Measurements from ENCODE around the gene FAM181A. TPM values are rescaled to one million over a fixed set of nuclear protein-coding genes. Genes with fewer than 3 reads are reported as not detected.

Gene FAM181A
- total RNA-seq, 5 donors from 2014 or later (not counting 1 experiment from before 2014, with no cell fraction given), result not detected

DNA sequence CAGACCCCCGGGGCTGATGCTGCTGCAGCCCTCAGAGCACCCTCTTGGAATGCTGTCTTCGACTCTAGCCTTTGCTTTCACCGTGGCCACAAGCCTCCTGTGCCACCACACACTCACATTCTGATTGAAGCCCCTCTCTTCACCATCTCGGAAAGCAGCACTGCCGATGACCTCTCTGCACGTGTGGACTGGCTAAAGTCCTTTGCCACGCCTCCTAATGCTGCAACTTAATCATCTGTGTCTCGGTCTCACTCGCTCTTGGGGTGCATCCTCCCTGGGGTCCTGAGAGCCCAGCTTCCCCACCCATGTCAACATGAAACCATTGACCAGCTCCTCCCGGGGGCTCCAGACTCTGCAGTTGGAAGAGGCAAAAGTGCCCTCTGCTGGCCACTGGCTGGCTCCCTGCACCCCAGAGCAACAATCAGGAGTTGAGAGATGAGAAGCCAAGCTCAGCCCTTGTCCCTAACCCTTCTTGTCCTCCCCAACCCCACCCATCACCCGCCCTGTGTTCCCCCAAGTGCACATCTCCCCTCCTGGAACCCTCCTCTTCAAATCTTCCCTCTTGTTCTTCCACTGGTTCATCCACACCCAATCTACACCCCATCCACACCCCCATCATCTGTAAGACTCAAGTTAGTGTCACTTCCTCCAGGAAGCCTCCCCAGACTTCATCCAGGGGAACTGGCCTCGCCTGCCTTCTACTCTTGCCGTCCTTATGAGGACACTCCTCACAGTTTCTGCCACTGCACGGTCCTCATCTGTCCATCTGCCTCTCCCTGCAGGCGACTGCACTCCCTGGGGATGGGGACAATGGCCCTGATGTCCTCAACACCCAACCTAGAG lies 23.6 kb upstream of the FAM181A start:
- DNase-seq (no peak), ATAC-seq (replicated peaks in 1 of 4) (no peak)
- Histone ChIP-seq H3K4me1 (ENCODE audit: control insufficient read depth in 1 of 2, extremely low read depth in 1 of 2, insufficient read depth in 2 of 2, low read length in 2 of 2) (peaks cover 0 to 5% of the 10 kb centered on the region in 2 experiments), H3K27ac (ENCODE audit: low read length) (no peak overlapping the region), H3K4me3 (ENCODE audit: control insufficient read depth in 1 of 2, extremely low read depth in 1 of 2, low read length in 1 of 2) (no peak overlapping the region), H3K27me3 (replicated peaks in 1 of 2; ENCODE audit: control insufficient read depth in 2 of 2, extremely low read depth in 1 of 2, insufficient read depth in 2 of 2, low read length in 1 of 2) (peaks cover 0 to 33% of the 10 kb centered on the region in 2 experiments), H3K9me3 (no peaks in the 10 kb centered on the region), H3K36me3 (ENCODE audit: control insufficient read depth in 2 of 2, extremely low read depth in 1 of 2, insufficient read depth in 1 of 2, low read length in 1 of 2) (no peaks in the 10 kb centered on the region)
- no peak overlapping the region for H3K27ac Mint-ChIP-seq
- no peak overlapping the region for H3K4me3 Mint-ChIP-seq
- H3K36me3 Mint-ChIP-seq, result no peaks in the 10 kb centered on the region
- peaks cover 15 to 41% of the 10 kb centered on the region in 2 donors for H3K27me3 Mint-ChIP-seq
- POLR2A ChIA-PET, result no interaction called here
- CTCF ChIA-PET, result no interaction called here
- no peaks in the 10 kb centered on the region for H3K4me1 Mint-ChIP-seq
- H3K9me3 Mint-ChIP-seq, result no peaks in the 10 kb centered on the region
- 51% methylated on average over 15 of the region's 15 CpGs for WGBS (ENCODE audit: insufficient coverage)

DNA sequence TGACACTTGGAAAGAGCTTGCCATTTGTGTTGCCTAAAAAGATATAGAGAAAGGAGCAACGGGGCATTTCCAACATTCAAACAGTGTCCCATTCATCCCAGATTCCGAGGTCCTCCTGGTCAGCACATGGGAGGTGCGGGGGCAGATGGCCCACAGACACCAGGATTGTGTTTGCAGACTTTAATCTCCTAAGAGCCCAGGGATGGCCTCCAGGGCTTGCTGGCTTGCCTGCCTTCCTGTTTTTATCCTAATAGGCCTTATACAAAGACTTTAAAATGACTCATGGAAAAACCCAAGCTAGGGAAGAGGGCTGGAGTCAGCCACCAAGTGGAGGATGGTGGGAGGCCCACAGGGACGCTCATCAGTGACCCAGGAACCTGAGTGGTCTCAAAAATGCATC lies 21.5 kb upstream of the FAM181A start:
- Histone ChIP-seq H3K4me1 (ENCODE audit: control insufficient read depth in 1 of 2, extremely low read depth in 1 of 2, insufficient read depth in 2 of 2, low read length in 2 of 2) (peaks cover 0 to 5% of the 10 kb centered on the region in 2 experiments), H3K9me3 (no peaks in the 10 kb centered on the region), H3K27me3 (replicated peaks in 1 of 2; ENCODE audit: control insufficient read depth in 2 of 2, extremely low read depth in 1 of 2, insufficient read depth in 2 of 2, low read length in 1 of 2) (peaks cover 0 to 40% of the 10 kb centered on the region in 2 experiments), H3K4me3 (ENCODE audit: control insufficient read depth in 1 of 2, extremely low read depth in 1 of 2, low read length in 1 of 2) (no peak overlapping the region), H3K36me3 (ENCODE audit: control insufficient read depth in 2 of 2, extremely low read depth in 1 of 2, insufficient read depth in 1 of 2, low read length in 1 of 2) (no peaks in the 10 kb centered on the region), H3K27ac (ENCODE audit: low read length) (no peak overlapping the region)
- H3K4me3 Mint-ChIP-seq, result no peak overlapping the region
- no peaks in the 10 kb centered on the region for H3K36me3 Mint-ChIP-seq
- H3K4me1 Mint-ChIP-seq, result no peaks in the 10 kb centered on the region
- ATAC-seq (replicated peaks in 1 of 4) (no peak), DNase-seq (no peak)
- H3K27me3 Mint-ChIP-seq, result peaks cover 21 to 45% of the 10 kb centered on the region in 2 donors
- no peaks in the 10 kb centered on the region for H3K9me3 Mint-ChIP-seq
- 67% methylated on average over 2 of the region's 4 CpGs for WGBS (ENCODE audit: insufficient coverage)
- no peak overlapping the region for H3K27ac Mint-ChIP-seq
- ChIA-PET CTCF (no interaction called here), POLR2A (no interaction called here)

DNA sequence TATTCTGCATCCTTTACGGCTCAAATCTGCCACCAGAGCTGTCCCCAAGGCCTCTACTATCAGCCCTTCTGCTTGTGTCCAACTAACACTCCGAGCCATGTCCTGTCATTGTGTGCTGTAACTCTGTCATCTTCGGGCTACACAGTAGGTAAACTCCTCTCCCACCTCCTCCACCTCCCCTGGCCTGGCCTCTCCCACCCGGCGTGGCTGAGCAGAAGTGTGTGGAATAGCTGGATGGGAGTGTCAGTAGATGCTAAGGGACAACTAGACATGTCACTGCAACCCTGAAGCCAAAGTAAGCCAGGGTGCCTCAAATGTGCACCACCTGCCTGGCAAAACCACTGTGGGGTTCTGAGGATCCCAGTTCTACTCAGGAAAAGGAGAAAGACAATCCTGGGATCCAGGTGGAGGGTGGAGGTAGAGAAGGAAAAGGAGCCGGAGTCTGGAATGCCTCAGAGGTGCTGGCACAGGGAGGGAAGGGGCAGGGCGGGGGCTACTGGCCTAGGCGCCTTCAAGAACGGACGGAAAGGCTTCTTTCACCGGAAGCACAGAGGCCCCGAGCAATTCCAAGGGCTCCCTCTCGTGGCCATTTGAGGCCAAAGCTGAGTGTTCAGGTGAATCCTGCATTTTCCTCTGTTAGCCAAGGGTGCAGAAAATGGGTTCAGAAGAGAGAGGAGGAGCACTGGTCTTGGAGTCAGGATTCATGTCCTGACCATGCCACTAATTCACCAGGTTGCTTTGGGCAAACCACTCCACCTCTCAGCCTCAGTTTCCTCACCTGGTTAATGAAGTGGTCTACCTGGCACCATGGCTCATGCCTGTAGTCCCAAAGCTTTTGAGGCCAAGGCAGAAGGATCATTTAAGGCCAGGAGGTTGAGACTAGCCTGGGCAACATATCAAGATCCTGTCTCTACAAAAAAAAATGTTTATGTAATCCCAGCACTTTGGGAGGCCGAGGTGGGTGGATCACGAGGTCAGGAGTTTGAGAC lies 20.5 kb upstream of the FAM181A start:
- H3K27me3 ChIP-seq (replicated peaks in 1 of 2; ENCODE audit: control insufficient read depth in 2 of 2, extremely low read depth in 1 of 2, insufficient read depth in 2 of 2, low read length in 1 of 2), result peaks cover 0 to 40% of the 10 kb centered on the region in 2 experiments
- Mint-ChIP-seq H3K9me3 (no peaks in the 10 kb centered on the region), H3K4me1 (no peaks in the 10 kb centered on the region), H3K27ac (no peak overlapping the region), H3K4me3 (no peak overlapping the region), H3K36me3 (no peaks in the 10 kb centered on the region), H3K27me3 (peaks cover 19 to 48% of the 10 kb centered on the region in 2 donors)
- no peak overlapping the region for H3K4me3 ChIP-seq (ENCODE audit: control insufficient read depth in 1 of 2, extremely low read depth in 1 of 2, low read length in 1 of 2)
- no peaks in the 10 kb centered on the region for H3K9me3 ChIP-seq
- DNase-seq (peak in 31 of 35 experiments; percentile 3 to 65 (median 30)), ATAC-seq (replicated peaks in 1 of 4) (peak; percentile 45 to 64 (median 50))
- H3K27ac ChIP-seq (ENCODE audit: low read length), result no peak overlapping the region
- peaks cover 0 to 5% of the 10 kb centered on the region in 2 experiments for H3K4me1 ChIP-seq (ENCODE audit: control insufficient read depth in 1 of 2, extremely low read depth in 1 of 2, insufficient read depth in 2 of 2, low read length in 2 of 2)
- POLR2A ChIA-PET, result no interaction called here
- WGBS (ENCODE audit: insufficient coverage), result 26% methylated on average over 9 of the region's 15 CpGs
- no peaks in the 10 kb centered on the region for H3K36me3 ChIP-seq (ENCODE audit: control insufficient read depth in 2 of 2, extremely low read depth in 1 of 2, insufficient read depth in 1 of 2, low read length in 1 of 2)
- CTCF ChIA-PET, result no interaction called here

DNA sequence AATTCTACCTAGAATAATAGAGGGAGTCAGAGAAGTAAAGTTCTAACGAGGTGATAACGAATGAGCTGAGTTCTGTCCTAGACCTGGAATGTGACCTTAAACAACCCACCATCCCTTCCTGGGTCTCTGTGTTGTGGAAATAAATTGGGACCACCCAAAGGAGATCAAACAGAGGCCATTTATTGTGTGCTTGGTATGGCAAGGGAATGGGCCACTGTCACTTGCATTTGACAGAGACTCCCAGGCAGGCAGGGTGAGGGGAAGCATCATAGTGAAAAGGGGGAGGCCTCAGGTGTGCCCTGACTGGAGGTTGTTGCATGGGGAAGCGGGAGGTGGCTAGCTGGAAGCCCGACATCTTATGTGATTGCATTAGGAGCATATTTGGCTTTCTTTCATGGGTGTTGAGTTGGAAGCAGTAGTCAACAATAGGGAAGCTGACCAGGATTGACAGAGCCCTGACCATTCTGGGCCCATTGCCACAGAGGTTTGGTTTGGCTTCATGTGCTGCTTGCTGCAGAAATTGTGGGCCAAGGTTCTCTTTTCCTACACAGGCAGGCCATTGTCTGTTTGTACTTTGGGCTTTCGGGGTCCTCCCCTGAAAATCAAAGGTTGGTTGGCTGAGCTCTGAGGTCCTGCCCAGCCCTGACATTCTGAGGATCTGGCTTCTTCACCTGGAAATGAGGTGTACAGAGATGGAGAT lies 17.6 kb upstream of the FAM181A start:
- H3K27me3 Mint-ChIP-seq, result peaks cover 10 to 27% of the 10 kb centered on the region in 2 donors
- DNase-seq (no peak), ATAC-seq (replicated peaks in 1 of 4) (no peak)
- Histone ChIP-seq H3K27ac (ENCODE audit: low read length) (no peak overlapping the region), H3K27me3 (replicated peaks in 1 of 2; ENCODE audit: control insufficient read depth in 2 of 2, extremely low read depth in 1 of 2, insufficient read depth in 2 of 2, low read length in 1 of 2) (peaks cover 0 to 30% of the 10 kb centered on the region in 2 experiments), H3K9me3 (no peaks in the 10 kb centered on the region), H3K36me3 (ENCODE audit: control insufficient read depth in 2 of 2, extremely low read depth in 1 of 2, insufficient read depth in 1 of 2, low read length in 1 of 2) (no peaks in the 10 kb centered on the region), H3K4me3 (ENCODE audit: control insufficient read depth in 1 of 2, extremely low read depth in 1 of 2, low read length in 1 of 2) (no peak overlapping the region), H3K4me1 (ENCODE audit: control insufficient read depth in 1 of 2, extremely low read depth in 1 of 2, insufficient read depth in 2 of 2, low read length in 2 of 2) (peaks cover 0 to 5% of the 10 kb centered on the region in 2 experiments)
- H3K36me3 Mint-ChIP-seq, result no peaks in the 10 kb centered on the region
- H3K9me3 Mint-ChIP-seq, result no peaks in the 10 kb centered on the region
- CTCF ChIA-PET, result no interaction called here
- POLR2A ChIA-PET, result no interaction called here
- H3K27ac Mint-ChIP-seq, result no peak overlapping the region
- no peaks in the 10 kb centered on the region for H3K4me1 Mint-ChIP-seq
- WGBS (ENCODE audit: insufficient coverage), result 81% methylated on average over 3 of the region's 5 CpGs
- no peak overlapping the region for H3K4me3 Mint-ChIP-seq

DNA sequence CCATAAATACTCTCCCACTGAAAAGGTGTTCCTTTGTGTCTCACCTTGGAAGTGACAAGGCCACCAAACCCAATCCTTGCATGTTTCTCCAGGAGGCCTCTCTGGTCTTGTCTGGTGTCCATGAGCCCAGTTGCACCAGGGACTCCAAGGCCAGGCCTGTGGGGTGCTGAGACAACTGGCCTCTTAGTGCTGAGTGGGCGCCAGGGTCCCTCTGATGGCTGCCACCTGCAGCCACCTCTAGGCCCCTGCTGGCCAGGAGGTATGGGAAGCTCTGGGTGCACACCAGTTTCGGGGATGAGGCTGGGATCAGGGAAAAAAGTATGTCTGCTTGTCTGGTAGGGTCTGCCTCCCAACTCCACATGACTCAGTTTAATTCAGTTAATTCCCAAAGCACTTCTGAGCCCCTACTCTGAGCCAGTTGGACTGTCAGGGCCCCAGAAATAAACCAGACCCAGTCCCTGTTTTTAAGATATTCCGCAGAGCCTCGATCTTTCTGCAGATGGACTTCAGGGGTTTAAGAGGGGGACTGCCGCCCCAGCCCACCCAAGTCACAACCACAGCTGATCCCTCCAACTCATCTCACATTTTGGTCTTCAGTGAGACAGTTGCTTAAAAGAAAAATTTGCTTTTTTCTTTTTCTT lies 15.0 kb upstream of the FAM181A start:
- no peaks in the 10 kb centered on the region for H3K4me1 ChIP-seq (ENCODE audit: control insufficient read depth in 1 of 2, extremely low read depth in 1 of 2, insufficient read depth in 2 of 2, low read length in 2 of 2)
- no peaks in the 10 kb centered on the region for H3K36me3 Mint-ChIP-seq
- H3K9me3 ChIP-seq, result no peaks in the 10 kb centered on the region
- no peak overlapping the region for H3K27ac ChIP-seq (ENCODE audit: low read length)
- CTCF ChIA-PET, result no interaction called here
- ATAC-seq (replicated peaks in 1 of 4), result no peak
- H3K27me3 Mint-ChIP-seq, result peaks cover 14 to 15% of the 10 kb centered on the region in 2 donors
- H3K36me3 ChIP-seq (ENCODE audit: control insufficient read depth in 2 of 2, extremely low read depth in 1 of 2, insufficient read depth in 1 of 2, low read length in 1 of 2), result no peaks in the 10 kb centered on the region
- H3K27ac Mint-ChIP-seq, result no peak overlapping the region
- no peak overlapping the region for H3K4me3 Mint-ChIP-seq
- DNase-seq, result no peak
- H3K4me3 ChIP-seq (ENCODE audit: control insufficient read depth in 1 of 2, extremely low read depth in 1 of 2, low read length in 1 of 2), result no peak overlapping the region
- H3K4me1 Mint-ChIP-seq, result no peaks in the 10 kb centered on the region
- POLR2A ChIA-PET, result no interaction called here
- 25% methylated on average over 1 of the region's 5 CpGs for WGBS (ENCODE audit: insufficient coverage)
- peaks cover 0 to 22% of the 10 kb centered on the region in 2 experiments for H3K27me3 ChIP-seq (replicated peaks in 1 of 2; ENCODE audit: control insufficient read depth in 2 of 2, extremely low read depth in 1 of 2, insufficient read depth in 2 of 2, low read length in 1 of 2)
- H3K9me3 Mint-ChIP-seq, result peaks cover 0 to 3% (median 0%) of the 10 kb centered on the region in 3 donors

All from T-cell (primary cell).